NCI-H510A treated with DMSO at 0.1 percent for 48 hours (cell line): ENCODE results near the gene PSMB3.

Experiments used
- DNase-seq: peaks from one replicate; lab custom pipeline; 2025; lab: John Stamatoyannopoulos, UW

The PSMB3 gene

DNA sequence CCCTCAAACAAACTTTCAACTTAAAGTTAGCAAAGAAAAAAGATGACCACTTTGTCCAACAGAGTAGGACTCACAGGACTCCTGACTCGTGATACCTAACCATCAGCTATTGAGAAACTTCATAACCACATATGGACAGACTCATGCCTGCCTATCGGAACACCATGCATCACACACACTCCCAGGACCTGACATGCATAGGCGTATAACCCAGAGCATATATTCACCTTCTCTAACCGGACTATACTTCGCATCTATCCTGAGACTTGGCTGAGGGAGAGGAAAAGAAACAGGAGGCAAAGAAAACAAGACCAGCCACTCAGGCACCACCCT, 44.6 kb downstream of the PSMB3 start:
- DNase-seq: no peak

DNA sequence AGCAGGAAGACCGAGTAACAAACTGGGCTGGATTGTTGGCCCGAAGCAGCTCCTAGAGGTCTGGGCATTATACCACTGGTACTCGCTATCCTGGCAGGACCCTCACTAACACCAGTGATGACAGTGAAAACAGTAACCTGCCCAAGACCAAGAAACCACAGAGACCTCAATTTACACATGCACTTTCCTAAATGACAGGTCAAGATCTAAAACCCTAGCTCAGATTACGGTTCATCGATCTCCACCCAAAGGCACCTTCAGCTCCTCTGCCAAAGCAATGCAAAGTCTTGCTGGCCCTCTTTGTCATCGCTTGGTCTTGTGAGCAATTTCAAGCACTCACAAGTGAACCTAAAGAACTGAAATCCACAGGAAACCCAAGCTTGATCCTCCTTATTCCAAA, 45.3 kb downstream of the PSMB3 start:
- no peak for DNase-seq

DNA sequence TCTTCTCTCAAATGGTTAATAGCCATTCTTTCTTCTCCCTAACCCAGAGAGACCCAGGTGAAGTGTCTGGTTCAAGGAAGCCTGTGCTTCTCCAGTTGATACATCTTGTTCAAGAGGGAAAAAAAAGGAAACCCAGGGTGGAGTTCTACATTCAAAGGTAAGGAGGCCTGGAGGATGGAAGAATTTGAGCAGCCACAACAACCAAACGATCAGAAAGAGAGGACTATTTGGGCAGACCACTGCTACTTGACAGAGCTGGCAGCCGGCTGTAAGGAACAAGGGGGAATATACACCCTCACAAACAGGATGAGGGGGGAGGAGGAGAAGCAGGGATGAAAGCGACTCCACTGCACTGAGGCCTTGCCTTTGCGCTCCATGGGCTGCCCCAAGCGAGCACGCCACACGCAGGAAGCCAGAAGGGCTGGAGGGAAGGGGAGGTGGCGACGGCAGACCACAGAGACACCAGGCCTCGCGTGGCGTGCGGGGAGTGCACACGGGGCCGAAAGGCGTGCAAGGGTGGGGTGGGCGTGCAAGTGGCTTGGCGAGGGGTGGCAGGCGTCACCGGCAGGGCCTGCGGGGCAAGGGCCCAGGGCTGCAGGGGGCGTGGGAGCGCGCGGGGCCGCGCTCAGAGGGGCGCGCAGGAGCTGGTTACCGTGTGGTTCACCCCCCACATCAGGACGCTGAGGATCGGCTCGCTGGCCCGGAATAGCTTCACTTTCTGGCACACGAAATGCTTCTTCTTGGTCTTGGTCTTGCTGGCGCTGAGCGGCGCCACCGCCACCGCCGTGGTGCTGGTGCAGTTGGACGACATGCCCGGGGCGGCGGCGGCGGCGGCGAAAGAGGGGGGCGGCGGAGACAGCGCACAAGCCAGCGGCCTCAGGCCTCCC, 46.3 kb downstream of the PSMB3 start:
- DNase-seq: peak; percentile 5

DNA sequence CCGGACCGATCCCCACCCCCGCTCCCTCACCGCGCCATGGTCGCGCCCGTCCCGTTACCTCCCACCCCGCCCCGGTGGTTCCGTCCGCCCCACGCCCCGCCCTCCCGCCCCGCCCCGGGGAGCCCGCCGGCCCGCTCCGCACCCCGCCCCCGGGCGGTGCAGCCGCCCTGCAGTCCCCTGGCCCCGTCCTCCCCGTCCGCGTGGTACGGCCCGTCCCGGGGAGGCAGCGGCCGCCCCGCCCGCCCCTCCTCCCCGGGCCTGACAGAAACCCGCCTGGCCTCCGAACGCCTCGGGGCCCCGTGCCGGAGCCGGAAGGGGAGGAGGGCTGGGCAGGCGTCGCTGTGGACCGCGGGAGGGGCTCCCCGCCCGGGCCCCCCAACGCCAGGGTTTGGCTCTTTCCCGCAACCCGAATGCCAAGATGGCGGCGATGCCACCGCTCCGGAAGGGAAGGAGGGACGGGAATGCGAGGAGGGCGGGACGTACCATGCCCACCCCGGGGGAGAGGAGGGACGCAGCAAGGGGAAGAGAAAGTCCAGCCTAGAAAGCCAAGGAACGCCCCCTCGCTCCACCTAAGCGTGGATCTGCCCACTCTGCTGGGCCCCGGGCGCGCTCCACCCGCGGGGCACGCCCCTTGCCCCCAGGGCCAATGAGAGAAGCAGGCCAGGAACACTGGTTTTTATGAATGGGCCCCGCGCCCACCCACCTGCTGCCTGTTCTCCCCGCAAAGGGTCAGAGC, 47.1 kb downstream of the PSMB3 start, which contains the start of gene PIP4K2B:
PIP4K2B (minus strand) TSS at position 56 of the 736 bp plus-strand sequence. CDS start 132 bp downstream, outside the sequence.
- DNase-seq: peak; percentile 96

DNA sequence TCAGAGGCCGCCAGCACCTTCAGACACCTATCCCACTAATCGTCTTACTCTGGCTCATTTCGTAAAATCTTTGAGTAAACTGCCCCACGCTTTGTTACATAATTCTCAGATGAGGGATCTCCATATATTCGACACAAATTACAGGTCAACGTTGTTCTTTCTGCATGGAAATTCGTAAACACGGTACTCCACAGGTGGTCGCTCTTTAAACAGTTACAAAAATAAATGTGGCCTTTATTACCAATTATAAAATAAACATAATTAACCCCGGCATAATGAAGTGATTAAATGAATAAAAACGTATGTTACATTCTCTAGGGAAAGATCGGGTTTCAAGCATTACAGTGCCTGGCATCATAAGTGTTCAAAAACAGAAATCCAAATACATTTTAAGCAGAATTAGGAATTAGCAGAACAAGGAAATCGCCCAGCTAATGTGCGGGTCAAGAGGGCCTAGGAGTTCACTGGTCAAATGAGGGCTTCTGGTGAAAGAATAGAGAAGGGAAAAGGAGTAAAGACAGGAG, 47.8 kb downstream of the PSMB3 start:
- DNase-seq: peak; percentile 53

DNA sequence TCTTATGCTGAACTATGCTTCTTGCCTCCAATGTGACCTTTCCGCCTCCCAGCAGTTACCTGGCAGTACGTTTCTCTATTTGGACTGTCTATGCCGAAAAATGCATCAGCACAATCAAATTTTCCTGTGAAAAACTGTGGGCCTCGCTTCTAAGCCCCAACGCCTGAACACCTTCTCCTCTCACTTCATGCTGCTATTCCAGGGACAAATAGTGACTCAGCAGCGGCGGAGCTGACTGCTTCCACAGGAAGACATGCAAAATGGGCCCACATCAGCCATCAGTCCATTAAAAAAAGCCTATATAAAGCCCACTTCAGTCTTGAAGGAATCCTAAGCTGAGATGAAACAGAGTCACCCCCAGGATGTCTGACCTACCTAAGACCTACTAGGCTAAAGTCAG, 57.3 kb downstream of the PSMB3 start:
- no peak for DNase-seq
